HG02840 (cell line): ENCODE measurements around the gene TXNL4A.

Experiments
- ATAC-seq: cut with Tn5 transposase; IDR thresholded peaks from one replicate; pipeline ENCODE4 v1.9.1; 2021; ENCODE audit warnings: mild to moderate bottlenecking, moderate library complexity, moderate number of reproducible peaks; ENCODE audit not compliant: unreplicated experiment, low FRiP score

Gene TXNL4A

DNA sequence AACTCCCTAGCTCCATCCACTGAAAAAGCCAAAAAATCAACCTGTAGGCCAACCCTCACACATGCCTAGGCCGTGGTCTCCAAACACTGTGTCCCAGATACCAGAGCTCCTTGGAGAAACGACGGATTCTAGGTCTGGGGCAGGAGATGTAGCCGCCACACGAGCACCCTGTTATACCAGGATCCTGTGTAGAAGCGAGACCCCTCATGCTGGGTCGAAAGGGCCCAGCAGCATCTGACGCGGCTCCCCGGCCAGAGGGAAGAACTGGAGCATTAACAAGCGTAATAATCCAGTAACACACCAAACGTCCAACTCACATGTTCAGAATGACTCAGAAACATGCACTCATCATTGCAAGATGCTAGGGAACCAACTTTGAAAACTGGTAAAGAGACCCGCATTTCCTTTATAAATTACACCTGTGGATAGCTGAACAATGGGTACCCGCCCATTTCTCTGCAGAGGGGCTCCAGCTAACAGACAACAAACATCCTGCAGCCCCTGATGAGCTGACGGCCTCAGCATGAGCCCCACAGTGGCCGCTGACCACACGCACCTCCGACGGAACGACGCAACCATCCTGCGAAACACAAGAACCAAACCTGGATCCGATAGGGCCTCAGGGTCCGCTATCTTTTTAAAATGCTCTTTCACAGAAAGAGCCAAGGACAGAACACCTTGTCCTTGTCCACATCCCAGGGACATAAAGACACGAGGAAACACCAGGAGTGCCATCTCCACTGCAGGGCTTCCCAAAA, 51.1 kb downstream of the TXNL4A start:
- no peak for ATAC-seq

DNA sequence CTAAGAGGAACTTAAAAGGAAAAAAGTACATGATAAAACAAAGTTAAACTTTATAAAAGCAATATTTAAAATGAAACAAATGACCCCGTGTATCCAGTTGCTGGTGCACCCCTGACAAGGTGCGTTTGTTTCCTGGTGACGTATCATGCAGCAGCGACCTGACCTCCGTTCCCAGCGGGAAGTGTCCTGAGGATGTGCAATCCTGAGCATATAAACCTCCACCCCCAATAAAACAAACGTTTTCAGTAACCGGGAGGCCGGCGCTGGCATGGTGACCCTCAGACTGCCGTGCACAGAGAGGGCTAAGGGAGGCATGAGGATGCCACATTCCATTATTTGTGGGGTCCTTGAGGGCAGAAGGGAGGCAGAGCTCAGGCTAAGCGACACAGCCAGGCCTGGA, 51.7 kb downstream of the TXNL4A start:
- no peak for ATAC-seq

GRCh38 chr18:79935925-79936324, 52.4 kb downstream of the TXNL4A start:
- no peak for ATAC-seq

DNA sequence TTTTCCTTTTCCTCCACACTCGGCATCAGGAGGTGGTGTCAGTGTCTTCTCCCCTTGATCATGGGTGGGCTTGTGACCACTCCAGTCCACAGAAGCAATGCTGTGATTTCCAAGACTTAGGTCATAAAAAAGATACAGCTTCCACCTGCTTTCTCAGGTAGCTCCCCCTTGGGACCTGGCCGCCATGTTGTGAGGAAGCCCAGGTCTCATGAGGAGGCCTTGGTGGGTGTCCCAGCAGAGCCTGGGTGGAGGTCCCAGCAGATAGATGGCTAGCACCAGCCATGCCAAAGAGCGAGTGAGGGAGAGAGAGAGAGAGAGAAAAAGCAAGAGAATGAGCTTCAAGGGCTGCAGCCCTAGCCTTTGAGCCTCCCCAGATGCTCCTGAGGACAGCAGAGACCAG, 52.9 kb downstream of the TXNL4A start:
- ATAC-seq, result no peak

DNA sequence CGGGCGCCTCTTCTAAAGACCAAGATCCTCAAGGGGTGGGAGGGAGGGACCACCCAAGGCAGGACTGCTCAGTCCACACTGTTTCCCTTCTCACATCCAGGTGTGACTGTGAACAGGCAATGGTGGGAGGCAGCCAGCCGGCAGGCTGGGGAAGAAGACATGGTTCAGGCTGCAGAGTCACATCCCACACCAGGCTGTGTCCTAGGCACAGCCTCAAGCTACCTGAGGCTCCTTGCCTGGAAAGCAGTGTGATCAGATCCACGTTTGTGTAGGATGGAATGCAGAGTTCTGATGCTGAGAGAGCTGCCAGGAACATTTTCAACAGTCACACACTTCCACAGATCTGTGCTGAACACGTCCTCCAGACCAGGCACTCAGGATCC, 53.3 kb downstream of the TXNL4A start:
- ATAC-seq, result no peak

- ATAC-seq, result no peak
Observed at GRCh38 chr18:79934311-79935097, 53.9 kb downstream of the TXNL4A start.

GRCh38 chr18:79933765-79934164, 54.6 kb downstream of the TXNL4A start:
- no peak for ATAC-seq

DNA sequence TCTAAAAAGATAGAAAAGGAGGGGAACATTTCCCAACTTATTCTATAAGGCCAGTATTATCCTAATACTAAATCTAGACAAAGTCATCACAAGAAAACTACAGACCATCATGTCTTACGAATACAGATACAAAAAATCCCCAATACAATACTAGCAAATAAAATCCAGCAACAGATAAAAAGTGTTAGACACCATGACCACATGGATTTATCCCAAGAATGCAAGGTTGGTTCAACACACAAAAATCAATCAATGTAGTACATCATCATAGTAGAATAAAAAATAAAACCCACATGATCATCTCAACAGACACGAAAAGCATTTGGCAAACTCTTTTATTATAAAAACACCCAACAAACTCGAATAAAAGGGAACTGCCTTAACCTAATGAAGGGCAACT, 55.5 kb downstream of the TXNL4A start:
- no peak for ATAC-seq

DNA sequence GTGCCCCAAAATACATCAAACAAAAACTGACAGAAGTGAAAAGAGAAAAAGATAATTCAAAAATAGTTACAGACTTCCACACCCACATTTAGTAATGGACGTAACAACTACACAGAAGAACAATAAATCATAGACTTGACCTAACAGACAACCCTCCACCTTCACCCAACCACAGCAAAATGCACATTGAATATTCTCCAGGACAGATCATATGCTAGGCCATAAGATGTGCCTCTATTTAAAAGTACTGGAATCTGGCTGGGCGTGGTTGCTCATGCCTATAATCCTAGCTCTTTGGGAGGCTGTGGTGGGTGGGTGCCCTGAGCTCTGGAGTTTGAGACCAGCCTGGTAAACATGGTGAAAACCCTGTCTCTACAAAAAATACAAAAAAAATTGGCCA, 56.9 kb downstream of the TXNL4A start:
- ATAC-seq, result no peak

DNA sequence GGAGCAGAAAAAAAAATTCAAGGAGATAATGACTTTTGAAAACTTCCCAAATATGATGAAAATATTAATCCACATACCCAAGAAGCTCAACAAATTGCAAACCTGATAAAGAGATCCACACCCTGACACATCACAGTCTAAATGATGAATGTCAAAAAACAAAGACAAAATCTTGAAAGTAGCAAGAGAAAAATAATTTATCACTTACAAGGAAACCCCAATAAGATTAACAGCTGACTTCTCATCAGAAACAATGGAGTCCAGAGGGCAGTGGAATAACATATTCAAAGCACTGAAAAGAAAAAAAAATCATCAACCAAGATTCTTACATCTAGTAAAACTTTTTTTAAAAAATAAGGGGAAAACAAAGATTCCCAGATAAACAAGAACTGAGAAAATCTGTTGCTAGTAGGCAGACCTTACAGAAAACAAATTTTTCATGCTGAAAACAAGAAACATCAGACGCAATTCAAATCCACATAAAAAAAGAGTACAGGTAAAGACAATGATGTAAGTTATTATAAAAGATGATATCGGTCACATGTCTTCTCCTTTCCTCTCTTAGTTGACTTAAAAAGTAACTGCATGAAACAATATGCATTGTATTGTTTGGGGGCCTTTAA, 58.2 kb downstream of the TXNL4A start:
- ATAC-seq, result no peak

GRCh38 chr18:79928563-79928960, 59.8 kb downstream of the TXNL4A start:
- no peak for ATAC-seq

GRCh38 chr18:79927607-79928562, 60.5 kb downstream of the TXNL4A start:
- ATAC-seq, result no peak

DNA sequence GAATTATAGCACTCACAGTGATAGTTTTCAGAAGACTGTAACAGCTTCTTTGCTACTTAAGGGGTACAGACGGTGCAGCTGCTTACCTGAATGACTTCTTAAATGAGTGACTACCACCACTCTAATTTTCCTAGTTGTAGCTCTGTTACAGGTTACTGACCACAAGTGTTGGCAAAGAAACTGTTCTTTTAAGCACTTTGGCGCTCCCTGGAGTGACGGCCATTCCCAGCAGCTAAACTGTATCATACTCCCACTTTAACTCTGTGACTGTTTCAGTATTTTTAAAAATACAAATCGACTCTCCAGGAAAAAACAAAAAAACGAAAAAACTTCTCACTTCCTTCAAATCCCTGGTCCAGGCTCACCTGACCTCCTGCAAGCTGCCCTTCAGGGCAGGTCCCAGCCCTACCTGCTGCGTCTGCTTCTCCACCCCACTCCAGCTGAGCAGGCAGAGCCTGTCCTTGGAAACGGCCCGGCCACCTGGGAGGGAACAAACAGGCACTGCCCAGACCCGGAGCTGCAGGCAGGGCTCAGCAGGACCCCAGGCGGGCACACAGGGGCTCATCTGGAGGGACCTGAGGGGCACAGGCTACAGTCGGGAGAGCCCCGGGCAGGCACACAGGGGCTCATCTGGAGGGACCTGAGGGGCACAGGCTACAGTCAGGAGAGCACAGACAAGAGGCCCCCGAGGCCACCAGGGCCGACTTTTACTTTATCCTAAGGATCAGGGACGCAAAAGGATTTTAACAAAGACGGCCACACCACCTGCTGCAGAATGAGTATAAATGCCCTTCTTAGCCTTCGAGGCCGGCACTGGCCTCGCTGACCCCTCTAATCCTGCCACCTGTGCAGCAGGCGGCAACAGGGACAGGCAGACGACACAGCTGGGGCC, 61.4 kb downstream of the TXNL4A start:
- no peak for ATAC-seq

- ATAC-seq, result no peak
Observed at GRCh38 chr18:79926306-79926705, 62.1 kb downstream of the TXNL4A start.

GRCh38 chr18:79924814-79925731, 63.3 kb downstream of the TXNL4A start:
- ATAC-seq, result no peak

DNA sequence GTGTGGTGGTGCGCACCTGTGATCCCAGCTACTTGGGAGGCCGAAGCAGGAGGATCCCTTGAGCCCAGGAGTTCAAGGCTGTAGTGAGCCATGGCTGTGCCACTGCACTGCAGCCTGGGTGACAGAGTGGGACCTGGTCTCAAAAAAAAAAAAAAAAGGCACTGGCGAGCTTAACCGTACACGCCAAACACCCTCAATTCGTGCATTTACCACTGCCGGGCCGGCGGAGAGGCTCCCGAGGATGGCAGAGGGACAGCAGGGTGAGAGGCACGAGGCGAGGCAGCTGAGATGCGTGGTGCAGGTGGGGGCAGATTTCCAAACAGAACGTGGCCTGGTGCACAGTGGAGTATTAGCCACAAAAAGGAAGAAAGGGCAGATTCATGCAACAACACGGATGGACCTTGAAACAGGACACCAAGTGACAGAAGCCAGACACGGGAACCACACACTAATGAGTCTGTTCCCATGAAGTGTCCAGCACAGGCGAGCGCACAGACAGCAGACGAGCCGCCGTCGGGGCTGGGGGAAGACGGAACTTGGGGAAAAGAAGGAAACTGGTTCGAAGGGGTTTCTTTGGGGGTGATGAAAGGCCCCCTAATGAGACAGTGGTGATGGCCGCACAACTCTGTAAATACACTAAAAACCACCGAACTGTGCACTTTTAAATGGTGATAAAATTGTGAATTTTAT, 64.3 kb downstream of the TXNL4A start:
- ATAC-seq, result no peak

DNA sequence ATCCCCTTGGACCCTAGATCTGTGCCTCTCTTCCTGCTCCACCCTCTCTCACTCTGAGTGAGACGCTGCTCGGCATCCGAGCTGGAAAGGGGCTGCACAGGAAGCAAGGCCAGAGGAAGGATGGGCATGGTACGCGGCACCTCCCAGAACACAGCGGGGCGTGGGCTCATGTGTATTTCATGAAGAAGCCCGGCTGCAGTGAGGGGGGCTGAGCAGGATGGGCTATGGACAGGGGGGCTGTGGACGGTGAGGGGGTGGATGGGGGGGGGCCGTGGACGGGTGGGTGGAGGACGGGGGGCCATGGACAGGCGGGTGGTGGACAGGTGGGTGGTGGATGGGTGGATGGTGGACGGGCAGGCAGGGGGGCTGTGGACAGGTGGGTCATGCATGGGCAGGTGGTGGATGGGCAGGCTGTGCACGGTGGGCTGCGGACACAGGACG, 65.4 kb downstream of the TXNL4A start:
- ATAC-seq, result no peak
